Measurements from ENCODE around the gene IL4I1.

The IL4I1 gene

DNA sequence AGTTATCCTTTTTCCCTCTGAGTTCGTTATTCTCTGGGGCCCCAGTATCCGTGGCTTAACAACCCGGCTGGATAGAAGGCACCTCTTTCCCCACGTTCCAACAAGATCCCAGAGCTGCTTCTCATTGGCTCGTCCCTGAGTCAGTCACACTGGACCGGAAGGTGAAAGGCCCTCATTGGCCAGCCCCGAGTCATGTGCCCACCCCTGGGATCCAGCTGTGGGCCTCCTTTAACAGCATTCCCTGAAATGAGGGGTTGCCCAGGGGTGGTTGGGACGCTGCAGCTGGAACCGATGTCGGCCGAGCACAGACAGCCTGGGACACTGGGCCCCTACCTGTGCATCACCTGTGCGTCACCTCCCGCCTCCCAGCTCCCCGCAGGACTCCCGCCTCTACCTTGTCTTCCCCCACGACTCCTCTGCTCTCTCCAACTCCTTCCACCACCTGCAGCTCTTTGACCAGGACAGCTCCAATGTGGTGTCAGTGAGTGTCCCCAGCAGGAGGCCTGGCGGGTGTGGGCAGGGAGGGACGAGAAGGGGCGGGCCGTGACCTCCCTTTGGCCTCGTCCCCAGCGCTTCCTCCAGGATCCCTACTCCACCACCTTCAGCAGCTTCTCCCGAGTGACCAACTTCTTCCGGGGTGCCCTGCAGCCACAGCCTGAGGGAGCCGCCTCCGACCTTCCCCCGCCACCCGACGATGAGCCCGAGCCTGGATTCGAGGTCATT is 14.9 kb downstream of the IL4I1 start:
- Histone ChIP-seq H3K36me3 (ENCODE audit: control insufficient read depth, insufficient read depth, low read length, severe bottlenecking) (peaks cover 70% of the 10 kb centered on the region), H3K9me3 (ENCODE audit: control insufficient read depth, low read length) (no peaks in the 10 kb centered on the region), H3K27me3 (replicated peaks; ENCODE audit: control insufficient read depth, insufficient read depth, low read length) (no peaks in the 10 kb centered on the region), H3K4me1 (ENCODE audit: control insufficient read depth, insufficient read depth, low read length) (peaks cover 8% of the 10 kb centered on the region), H3K4me3 (ENCODE audit: low read length) (no peak overlapping the region), H3K9ac (ENCODE audit: low read length) (no peak overlapping the region)
- DNase-seq (ENCODE audit: low read depth), result no peak

DNA sequence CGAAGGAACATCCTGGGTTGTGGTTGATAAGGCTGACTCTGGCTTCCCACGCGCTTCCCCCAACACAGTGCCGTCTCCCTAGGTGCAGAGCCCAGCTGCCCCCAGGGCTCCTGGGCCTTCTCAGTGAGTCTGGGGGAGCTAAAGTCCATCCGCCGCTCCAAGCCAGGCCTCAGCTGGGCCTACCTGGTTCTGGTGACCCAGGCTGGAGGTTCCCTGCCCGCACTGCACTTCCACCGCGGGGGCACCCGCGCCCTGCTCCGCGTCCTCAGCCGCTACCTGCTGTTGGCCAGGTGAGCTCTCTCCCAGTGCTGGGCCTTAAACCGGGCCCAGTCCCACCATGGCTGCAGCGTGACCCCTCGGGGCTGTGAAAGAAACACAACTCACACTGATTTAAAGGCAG is 15.5 kb downstream of the IL4I1 start:
- no peaks in the 10 kb centered on the region for H3K27me3 ChIP-seq (replicated peaks; ENCODE audit: control insufficient read depth, insufficient read depth, low read length)

DNA sequence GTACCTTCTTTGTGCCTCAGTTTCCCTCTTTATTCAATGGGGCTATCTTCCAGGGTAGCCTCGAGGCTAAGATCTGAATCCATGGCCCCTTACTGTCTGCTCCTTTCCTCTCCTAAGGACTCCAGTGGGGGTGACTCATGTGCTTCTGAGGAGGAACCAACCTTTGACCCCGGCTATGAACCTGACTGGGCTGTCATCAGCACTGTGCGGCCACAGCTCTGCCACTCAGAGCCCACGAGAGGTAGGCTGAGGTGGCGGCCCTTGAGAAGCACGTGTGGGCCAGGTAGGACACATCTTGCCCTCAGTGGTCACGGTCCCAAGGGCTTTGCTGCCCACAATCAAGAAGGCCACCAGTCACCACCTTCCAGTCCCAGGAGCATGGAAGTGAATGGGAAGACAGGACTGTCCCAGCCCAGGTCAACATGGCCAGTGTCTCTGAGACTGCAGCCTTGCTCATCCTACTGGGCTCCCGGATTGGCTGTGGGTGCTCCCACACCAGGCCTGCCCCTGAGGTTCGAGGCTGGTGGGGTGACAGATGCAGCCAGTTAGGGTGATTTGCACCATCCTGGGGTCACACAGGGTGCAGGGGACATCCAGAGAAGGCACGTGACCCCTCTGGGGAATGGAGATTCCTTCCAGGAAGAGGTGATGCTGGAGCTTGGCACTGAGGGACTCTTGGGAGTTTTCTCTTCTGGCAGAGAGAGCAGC is 16.4 kb downstream of the IL4I1 start:
- Histone ChIP-seq H3K27me3 (replicated peaks; ENCODE audit: control insufficient read depth, insufficient read depth, low read length) (no peaks in the 10 kb centered on the region), H3K9me3 (ENCODE audit: control insufficient read depth, low read length) (no peaks in the 10 kb centered on the region), H3K9ac (ENCODE audit: low read length) (no peak overlapping the region), H3K4me3 (ENCODE audit: low read length) (no peak overlapping the region), H3K36me3 (ENCODE audit: control insufficient read depth, insufficient read depth, low read length, severe bottlenecking) (peaks cover 60% of the 10 kb centered on the region), H3K4me1 (ENCODE audit: control insufficient read depth, insufficient read depth, low read length) (peaks cover 12% of the 10 kb centered on the region)
- no peak for DNase-seq (ENCODE audit: low read depth)

More for the DNA sequence above, 15.5 kb downstream of the IL4I1 start:
- Histone ChIP-seq H3K9me3 (ENCODE audit: control insufficient read depth, low read length) (no peaks in the 10 kb centered on the region), H3K36me3 (ENCODE audit: control insufficient read depth, insufficient read depth, low read length, severe bottlenecking) (peaks cover 65% of the 10 kb centered on the region), H3K4me3 (ENCODE audit: low read length) (no peak overlapping the region), H3K4me1 (ENCODE audit: control insufficient read depth, insufficient read depth, low read length) (peaks cover 8% of the 10 kb centered on the region), H3K9ac (ENCODE audit: low read length) (no peak overlapping the region)
- no peak for DNase-seq (ENCODE audit: low read depth)

DNA sequence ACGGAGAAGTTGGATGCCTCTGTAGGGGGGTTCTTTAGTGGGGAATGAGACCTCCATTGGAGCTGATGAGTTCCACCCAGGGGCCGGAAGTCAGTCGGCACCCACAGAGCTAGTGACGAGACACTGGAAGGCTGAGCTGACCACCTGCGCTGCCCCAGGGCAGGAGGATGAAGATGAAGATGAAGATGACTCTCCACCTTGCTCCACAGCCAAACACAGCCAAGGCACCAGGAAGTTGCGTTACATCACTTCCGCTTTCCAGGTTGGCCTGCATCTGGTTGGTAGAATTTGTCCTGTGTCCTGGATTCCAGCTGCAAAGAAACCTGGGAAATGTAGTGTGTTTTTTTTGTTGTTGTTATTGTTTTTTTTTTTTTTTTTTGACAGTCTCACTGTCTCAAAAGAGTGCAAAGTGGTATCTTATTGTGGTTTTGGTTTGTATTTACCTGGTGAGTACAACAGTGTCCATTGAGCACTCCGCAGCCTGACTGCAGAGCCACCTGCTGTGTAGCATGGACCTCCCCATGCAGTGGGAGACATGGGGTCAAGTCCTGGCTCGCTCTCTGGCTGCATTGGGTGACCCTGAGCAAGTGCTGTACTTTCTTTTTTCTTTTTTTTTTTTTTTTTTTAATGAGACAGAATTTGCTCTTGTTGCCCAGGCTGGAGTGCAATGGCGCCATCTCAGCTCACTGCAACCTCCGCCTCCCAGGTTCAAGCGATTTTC is 17.3 kb downstream of the IL4I1 start:
- Histone ChIP-seq H3K9ac (ENCODE audit: low read length) (no peak overlapping the region), H3K27me3 (replicated peaks; ENCODE audit: control insufficient read depth, insufficient read depth, low read length) (no peaks in the 10 kb centered on the region), H3K4me3 (ENCODE audit: low read length) (no peak overlapping the region), H3K4me1 (ENCODE audit: control insufficient read depth, insufficient read depth, low read length) (peaks cover 21% of the 10 kb centered on the region), H3K9me3 (ENCODE audit: control insufficient read depth, low read length) (no peaks in the 10 kb centered on the region), H3K36me3 (ENCODE audit: control insufficient read depth, insufficient read depth, low read length, severe bottlenecking) (peaks cover 54% of the 10 kb centered on the region)
- no peak for DNase-seq (ENCODE audit: low read depth)

DNA sequence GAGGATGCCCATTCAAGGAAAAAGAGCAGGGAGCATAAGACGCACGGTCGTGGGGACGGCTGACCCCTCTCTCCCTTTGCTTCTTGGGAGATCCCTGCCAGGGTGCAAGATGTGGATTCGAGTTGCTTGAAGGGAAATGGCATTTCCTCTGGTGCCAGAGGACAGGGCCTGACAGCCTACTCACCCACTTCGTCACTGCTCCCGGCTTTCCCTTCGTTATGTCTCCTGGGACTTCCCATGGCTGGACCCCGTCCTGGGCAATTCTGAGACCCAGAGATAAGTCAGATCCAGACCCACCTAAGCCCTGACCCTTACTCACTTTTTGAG is 18.0 kb downstream of the IL4I1 start:
- Histone ChIP-seq H3K27me3 (replicated peaks; ENCODE audit: control insufficient read depth, insufficient read depth, low read length) (no peaks in the 10 kb centered on the region), H3K4me1 (ENCODE audit: control insufficient read depth, insufficient read depth, low read length) (peaks cover 22% of the 10 kb centered on the region), H3K4me3 (ENCODE audit: low read length) (peak overlapping the region; percentile 93), H3K9ac (ENCODE audit: low read length) (peak overlapping the region; percentile 99), H3K36me3 (ENCODE audit: control insufficient read depth, insufficient read depth, low read length, severe bottlenecking) (peaks cover 53% of the 10 kb centered on the region), H3K9me3 (ENCODE audit: control insufficient read depth, low read length) (no peaks in the 10 kb centered on the region)
- no peak for DNase-seq (ENCODE audit: low read depth)

DNA sequence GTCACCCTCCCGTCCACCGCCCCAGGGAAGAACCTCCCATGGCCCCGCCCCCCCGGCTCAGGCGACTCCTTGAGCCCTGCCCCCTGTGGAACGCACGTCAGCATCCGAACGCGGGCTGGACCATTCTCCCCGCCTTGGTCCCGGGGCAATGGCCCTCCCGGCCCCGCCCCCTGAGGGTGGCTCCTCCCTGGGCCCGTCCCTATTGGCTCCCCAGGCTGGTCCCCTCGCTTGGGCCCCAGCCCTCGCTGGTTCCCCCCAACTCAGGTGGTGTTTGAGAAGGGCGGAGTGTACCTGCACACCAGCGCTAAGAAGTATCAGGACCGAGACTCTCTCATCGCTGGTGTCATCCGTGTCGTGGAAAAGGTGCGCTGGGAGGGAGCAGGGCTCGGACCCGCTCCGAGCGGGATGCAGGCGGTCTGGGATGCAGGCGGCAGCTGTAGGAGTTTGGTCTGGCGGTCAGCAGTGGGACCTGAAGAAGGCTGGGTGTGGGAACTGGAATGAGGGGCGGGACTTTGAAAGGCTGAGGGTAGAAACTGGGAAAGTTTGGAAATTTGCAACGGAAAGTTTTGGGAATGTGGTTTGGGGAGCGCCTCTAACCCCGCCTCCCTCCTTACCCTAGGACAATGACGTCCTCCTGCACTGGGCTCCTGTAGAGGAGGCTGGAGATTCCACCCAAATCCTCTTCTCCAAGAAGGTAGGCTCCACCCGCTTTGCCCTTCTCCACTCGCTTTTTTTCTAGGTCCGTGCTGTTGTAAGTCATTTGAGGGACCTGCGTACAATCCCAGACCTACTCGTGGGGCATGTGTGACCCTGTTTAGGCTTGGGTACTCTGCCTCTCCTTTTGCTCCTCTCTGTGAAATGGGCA is 18.6 kb downstream of the IL4I1 start:
- peaks cover 47% of the 10 kb centered on the region for H3K36me3 ChIP-seq (ENCODE audit: control insufficient read depth, insufficient read depth, low read length, severe bottlenecking)

DNA sequence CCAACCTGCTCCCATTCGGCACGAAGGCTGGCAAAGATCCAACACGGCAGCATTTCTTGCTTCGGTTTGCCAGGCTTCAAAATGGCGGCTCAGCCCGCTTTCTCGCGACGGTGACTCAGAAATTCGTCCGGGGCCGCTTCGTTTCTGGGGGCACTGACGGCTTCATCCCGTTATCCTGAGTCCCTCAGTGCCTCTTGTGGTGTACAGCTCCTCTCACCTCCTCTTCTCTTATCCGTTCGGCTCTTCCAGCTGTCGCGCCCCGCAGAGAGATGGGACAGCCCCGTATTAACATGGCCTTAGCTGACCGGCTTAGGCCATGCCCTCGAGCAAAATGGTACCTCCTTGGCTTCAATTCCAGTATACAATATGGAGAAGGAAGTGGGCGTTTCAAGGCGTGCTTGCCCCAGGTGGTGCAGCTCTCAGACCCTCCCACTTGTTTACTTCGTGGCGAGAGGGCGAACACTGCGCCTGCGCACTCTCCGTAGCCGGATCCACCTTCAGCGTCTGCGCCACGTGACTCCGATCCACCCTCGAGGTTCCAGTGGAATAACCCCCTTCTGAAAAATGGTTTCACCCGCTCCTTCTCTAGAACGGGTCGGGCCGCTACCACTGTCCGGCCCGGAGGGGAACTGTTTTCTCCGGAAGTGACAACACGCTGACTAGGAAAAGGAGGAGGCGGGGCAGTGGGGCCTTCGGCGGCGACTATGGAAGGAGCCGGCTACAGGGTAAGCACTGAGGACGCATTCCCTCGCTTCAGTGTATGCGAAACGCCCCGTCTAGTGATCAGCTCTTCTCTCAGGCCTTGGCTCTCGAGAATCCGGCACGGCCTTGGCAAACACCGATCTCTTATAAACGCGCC is 19.4 kb downstream of the IL4I1 start, which contains the start of the genes AKT1S1 and TBC1D17:
AKT1S1 (minus strand) TSS at position 336 of the 859 bp plus-strand sequence. CDS start 4,060 bp downstream, outside the sequence.
TBC1D17 (plus strand) TSS at position 683 of the 859 bp plus-strand sequence; CDS start at position 705, 22 bp downstream.
- peak; percentile 100 for DNase-seq (ENCODE audit: low read depth)
- Histone ChIP-seq H3K9me3 (ENCODE audit: control insufficient read depth, low read length) (no peaks in the 10 kb centered on the region), H3K27me3 (replicated peaks; ENCODE audit: control insufficient read depth, insufficient read depth, low read length) (no peaks in the 10 kb centered on the region), H3K4me1 (ENCODE audit: control insufficient read depth, insufficient read depth, low read length) (peaks cover 23% of the 10 kb centered on the region), H3K4me3 (ENCODE audit: low read length) (peak within 1 kb of the TSS; percentile 93), H3K9ac (ENCODE audit: low read length) (peak within 1 kb of the TSS; percentile 99), H3K36me3 (ENCODE audit: control insufficient read depth, insufficient read depth, low read length, severe bottlenecking) (peaks cover 38% of the 10 kb centered on the region)

More for the DNA sequence above, 18.6 kb downstream of the IL4I1 start:
- H3K9ac ChIP-seq (ENCODE audit: low read length), result peak overlapping the region; percentile 99
- H3K27me3 ChIP-seq (replicated peaks; ENCODE audit: control insufficient read depth, insufficient read depth, low read length), result no peaks in the 10 kb centered on the region
- H3K4me3 ChIP-seq (ENCODE audit: low read length), result peak overlapping the region; percentile 93
- DNase-seq (ENCODE audit: low read depth), result peak; percentile 100
- peaks cover 22% of the 10 kb centered on the region for H3K4me1 ChIP-seq (ENCODE audit: control insufficient read depth, insufficient read depth, low read length)
- no peaks in the 10 kb centered on the region for H3K9me3 ChIP-seq (ENCODE audit: control insufficient read depth, low read length)

DNA sequence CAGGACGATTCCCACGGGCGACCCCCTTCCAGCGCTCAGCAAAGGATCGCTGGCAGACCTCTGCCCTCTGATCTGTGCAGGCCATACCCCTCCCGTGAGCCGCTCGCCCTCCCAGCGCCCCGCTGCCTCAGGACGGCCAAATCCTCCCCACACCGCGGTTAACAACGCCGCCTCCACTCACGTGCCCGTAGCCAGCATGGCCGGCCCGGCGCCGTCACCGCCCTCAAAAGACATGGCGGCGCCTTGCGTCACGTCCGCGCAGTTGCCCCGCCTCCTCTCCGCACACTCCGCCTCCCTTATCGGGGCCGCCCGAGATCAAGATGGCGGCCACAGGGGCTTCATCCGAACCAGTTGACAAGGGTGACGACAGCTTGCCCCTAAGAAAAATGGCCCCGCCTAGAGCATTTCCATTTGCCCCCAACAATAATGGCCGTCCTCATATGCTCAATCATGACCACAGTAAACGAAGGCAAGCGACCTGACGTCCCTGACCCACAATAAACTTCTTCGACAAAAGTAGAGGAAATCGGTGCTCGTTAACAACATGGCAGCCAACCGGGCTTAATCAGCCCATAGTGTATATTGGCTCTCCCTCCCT is 20.2 kb downstream of the IL4I1 start:
- Histone ChIP-seq H3K4me1 (ENCODE audit: control insufficient read depth, insufficient read depth, low read length) (peaks cover 26% of the 10 kb centered on the region), H3K9me3 (ENCODE audit: control insufficient read depth, low read length) (no peaks in the 10 kb centered on the region), H3K27me3 (replicated peaks; ENCODE audit: control insufficient read depth, insufficient read depth, low read length) (no peaks in the 10 kb centered on the region), H3K4me3 (ENCODE audit: low read length) (peak overlapping the region; percentile 93), H3K36me3 (ENCODE audit: control insufficient read depth, insufficient read depth, low read length, severe bottlenecking) (peaks cover 31% of the 10 kb centered on the region), H3K9ac (ENCODE audit: low read length) (peak overlapping the region; percentile 99)
- peak; percentile 99 for DNase-seq (ENCODE audit: low read depth)

DNA sequence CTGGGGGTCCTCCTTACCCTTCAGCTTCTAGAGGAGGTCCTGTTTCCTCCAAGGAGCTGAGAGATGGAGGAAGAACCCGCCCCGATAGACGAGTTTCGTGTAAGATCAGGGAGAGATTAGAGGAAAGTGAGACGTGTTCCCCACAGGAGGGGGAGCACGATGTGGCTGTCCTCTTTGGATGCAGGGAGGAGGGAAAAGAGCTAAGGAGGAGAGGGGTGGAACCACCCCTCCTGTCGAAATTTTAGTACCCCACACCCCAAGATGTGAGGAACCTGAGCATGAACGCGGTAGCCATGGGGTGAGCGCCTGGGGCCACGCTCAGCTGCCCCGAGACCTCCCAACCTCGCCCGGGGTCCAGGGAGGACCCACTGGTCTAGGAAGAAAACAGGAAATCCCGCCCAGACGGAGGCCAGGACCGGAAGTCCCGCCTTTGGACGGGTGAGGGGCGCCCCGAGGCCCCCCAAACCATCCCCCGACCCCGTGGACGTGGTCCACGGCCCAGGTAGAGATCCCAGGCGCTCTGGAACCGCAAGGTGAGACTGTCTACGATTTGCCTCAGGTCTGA is 20.7 kb downstream of the IL4I1 start:
- peak overlapping the region; percentile 99 for H3K9ac ChIP-seq (ENCODE audit: low read length)
- peak; percentile 75 for DNase-seq (ENCODE audit: low read depth)
- peak overlapping the region; percentile 93 for H3K4me3 ChIP-seq (ENCODE audit: low read length)
- peaks cover 30% of the 10 kb centered on the region for H3K36me3 ChIP-seq (ENCODE audit: control insufficient read depth, insufficient read depth, low read length, severe bottlenecking)
- no peaks in the 10 kb centered on the region for H3K27me3 ChIP-seq (replicated peaks; ENCODE audit: control insufficient read depth, insufficient read depth, low read length)
- H3K4me1 ChIP-seq (ENCODE audit: control insufficient read depth, insufficient read depth, low read length), result peaks cover 26% of the 10 kb centered on the region
- no peaks in the 10 kb centered on the region for H3K9me3 ChIP-seq (ENCODE audit: control insufficient read depth, low read length)
